Hepatocyte (in vitro differentiated cells): Measurements from ENCODE around the gene ARMC2.

Experiments used
- CTCF ChIP-seq: fragments of 200-600 bp; sonication (generic); IDR thresholded peaks from 2 replicates; pipeline ENCODE4 v1.5.1; 2016; ENCODE audit warnings: antibody characterized with exemption, mild to moderate bottlenecking; ENCODE audit not compliant: poor library complexity
- EZH2 ChIP-seq: fragments of 200-600 bp; sonication (generic); IDR thresholded peaks from 2 replicates; pipeline ENCODE4 v1.6.1; 2016; ENCODE audit warnings: antibody characterized with exemption, mild to moderate bottlenecking, borderline replicate concordance
- EZH2phosphoT487 ChIP-seq: fragments of 200-600 bp; sonication (generic); IDR thresholded peaks from one replicate; pipeline ENCODE4 v1.6.1; 2018; ENCODE audit warnings: antibody characterized with exemption, mild to moderate bottlenecking, low read depth, moderate library complexity; ENCODE audit not compliant: unreplicated experiment, severe bottlenecking

DNA sequence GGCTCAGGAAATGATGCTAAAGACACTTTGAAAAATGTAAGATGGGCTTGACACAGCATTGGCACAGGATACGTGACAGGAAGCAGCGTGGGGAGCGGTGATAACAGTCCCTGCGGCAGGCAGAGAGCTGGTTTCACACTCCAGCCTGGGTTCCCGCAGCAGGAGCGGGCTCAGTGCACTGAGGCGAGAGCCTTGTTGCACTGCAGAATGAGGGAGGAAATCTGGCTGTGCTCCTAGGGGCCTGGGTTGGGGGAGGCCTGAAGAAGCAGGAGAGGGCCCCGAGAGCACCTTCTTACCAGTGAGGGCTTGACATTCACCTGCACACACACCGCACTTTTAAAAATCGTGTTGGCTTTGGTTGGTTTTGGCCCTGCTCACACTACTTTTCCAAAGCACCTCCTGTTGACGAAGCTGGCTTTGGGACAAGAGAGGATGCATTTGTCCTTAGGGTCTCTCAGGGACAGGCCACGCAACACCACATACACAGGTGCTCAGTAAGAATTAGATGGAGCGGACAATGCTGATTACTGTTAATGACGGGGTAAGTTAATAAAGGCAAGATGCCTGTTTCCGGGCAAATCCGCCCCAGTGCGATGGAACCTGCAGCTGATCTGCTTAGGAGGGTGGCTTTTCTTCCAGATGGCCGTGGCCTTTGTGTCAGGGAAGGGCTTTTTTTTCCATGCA, 49.4 kb upstream of the ARMC2 start:
- no peak for TF ChIP-seq CTCF
- TF ChIP-seq EZH2phosphoT487, result no peak
- TF ChIP-seq EZH2, result no peak
